Measurements from ENCODE around the gene DEAF1. TPM values are rescaled to one million over a fixed set of nuclear protein-coding genes. Genes with fewer than 3 reads are reported as not detected.

The DEAF1 gene, protein sequence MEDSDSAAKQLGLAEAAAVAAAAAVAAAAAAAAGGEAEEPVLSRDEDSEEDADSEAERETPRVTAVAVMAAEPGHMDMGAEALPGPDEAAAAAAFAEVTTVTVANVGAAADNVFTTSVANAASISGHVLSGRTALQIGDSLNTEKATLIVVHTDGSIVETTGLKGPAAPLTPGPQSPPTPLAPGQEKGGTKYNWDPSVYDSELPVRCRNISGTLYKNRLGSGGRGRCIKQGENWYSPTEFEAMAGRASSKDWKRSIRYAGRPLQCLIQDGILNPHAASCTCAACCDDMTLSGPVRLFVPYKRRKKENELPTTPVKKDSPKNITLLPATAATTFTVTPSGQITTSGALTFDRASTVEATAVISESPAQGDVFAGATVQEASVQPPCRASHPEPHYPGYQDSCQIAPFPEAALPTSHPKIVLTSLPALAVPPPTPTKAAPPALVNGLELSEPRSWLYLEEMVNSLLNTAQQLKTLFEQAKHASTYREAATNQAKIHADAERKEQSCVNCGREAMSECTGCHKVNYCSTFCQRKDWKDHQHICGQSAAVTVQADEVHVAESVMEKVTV
- 10.8 and 19.0 TPM in 2 replicates for polyA plus RNA-seq

DNA sequence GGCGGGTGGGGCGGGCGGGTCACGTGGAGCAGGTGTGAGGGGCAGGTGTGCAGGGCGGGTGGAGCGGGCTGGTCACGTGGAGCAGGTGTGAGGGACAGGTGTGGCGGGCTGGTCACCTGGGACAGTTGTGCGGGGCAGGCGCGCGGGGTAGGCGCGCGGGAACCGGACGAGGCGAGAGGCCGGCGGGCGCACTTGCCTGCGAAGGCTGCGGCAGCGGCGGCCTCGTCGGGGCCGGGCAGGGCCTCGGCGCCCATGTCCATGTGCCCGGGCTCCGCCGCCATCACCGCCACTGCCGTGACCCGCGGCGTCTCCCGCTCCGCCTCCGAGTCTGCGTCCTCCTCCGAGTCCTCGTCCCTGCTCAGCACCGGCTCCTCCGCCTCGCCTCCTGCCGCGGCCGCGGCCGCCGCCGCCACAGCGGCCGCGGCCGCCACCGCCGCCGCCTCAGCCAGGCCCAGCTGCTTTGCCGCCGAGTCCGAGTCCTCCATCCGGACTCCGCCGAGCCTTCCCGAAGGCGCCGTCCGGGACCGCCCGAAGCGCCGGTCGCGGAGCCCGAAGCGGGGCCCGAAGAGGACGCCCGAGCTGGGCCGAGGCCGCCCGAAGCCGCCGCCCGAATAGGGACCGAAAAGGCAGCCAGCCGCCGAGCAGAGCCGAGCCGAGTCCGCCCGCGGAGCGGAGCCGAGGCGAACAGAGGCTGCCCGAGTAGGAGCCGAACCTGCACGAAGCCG is at the start of gene DEAF1:
Gene DEAF1, minus strand, starts transcription at position 660 of the 725 bp plus-strand sequence. Its CDS starts 175 bp downstream, at position 485.

DNA sequence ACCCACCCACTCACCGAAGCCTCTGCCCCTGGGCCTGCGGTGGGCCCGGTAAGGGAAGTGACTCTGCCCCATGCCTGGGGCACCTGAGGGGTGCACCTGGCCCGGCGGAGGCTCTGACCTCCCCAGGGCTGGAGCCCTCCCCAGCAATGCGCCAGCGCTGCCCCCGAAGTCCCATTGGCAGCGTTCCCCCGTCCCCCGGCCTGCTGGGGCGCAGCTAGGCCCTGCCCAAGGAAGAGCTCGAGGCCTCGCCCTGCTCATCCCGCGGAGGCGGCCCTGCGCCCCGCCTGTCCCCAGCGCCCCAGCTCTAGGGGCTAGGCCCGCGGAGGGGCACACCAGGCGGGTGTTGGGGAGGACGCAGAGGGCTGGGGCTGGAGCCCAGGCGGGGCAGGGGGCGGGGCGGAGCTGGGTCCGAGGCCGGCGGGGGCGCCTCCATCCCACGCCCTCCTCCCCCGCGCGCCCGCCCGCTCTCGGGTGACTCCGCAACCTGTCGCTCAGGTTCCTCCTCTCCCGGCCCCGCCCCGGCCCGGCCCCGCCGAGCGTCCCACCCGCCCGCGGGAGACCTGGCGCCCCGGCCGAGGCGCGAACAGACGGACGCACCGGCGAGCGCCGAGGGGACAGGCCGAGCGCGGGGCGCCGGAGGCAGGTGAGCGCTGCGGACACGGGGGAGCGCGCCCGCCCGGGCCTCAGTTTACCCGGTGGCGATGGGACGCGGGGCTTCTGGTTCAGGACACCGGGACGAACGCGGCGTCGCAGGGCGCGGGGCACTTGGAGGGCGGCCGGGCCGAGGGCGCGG is 10.8 kb upstream of the DEAF1 start, which contains the start of gene EPS8L2:
Gene EPS8L2, plus strand, starts transcription at position 586 of the 793 bp plus-strand sequence. CDS start 3,177 bp downstream, outside the sequence.

DNA sequence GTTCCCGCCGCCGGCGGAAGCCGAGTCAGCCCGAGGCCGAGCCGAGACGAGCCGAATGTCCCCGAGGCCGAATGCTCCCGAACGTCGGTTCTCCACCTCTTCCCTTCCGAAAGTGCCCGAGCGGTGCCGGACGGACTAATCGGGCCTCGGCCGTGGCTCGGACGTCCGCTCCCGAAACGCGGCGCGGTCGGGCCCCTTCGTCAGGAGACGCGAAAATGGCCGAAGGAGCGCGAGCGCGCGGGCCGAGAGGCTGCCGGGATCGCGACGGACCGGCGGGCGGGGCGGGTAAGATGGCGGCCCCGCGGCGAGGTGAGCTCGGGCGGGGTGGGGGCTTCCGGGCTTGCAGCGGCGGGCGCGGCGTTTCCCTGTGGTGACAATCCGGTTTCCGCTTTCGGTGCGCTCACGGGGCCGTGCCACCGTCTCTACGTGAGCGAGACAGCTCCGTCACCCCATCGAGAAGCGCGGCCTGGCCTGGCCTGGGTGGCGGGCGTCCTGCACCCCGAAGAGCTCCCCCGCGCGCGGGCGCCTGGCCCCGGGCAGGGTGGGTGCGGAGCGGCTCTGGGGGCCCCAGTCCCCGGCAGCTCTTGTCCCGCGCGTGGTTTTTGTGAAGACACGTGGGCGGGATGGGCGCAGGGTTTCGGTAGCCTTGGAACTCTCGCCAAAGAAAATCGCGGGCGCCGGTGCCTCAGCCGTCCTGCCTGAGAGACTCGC is 671 bp upstream of the DEAF1 start, which contains the start of gene TMEM80:
Gene TMEM80, plus strand, starts transcription at position 279 of the 711 bp plus-strand sequence. Its CDS starts 12 bp downstream, at position 291.

DNA sequence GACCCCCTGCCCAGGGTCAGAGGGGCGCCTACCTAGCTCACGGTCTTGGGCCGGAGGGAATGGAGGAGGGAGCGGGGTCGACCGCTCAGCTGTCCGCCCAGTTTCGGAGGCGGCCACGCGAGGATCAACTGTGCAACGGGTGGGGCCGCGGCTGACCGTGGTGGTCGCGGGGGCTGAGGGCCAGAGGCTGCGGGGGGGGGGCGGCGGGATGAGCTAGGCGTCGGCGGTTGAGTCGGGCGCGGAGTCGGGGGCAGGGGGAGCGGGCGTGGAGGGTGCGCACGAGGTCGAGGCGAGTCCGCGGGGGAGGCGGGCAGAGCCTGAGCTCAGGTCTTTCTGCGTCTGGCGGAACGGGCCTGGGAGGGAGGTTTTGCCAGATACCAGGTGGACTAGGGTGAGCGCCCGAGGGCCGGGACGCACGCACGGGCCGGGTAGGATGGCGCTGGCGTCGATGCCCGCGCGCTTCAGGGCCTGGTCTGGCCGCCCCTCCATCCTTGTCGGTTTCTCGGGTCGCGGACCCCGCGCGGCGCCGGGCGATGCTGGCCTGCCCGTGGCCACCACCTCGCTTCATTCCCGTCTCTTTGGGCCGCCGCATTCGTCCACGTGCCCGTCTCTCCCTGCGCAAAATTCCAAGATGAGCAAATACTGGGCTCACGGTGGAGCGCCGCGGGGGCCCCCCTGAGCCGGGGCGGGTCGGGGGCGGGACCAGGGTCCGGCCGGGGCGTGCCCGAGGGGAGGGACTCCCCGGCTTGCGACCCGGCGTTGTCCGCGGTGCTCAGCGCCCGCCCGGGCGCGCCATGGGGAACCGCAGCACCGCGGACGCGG is 58.3 kb downstream of the DEAF1 start, which contains the start of gene DRD4:
Gene DRD4, plus strand, starts transcription at position 759 of the 822 bp plus-strand sequence. Its CDS starts 36 bp downstream, at position 795.

DNA sequence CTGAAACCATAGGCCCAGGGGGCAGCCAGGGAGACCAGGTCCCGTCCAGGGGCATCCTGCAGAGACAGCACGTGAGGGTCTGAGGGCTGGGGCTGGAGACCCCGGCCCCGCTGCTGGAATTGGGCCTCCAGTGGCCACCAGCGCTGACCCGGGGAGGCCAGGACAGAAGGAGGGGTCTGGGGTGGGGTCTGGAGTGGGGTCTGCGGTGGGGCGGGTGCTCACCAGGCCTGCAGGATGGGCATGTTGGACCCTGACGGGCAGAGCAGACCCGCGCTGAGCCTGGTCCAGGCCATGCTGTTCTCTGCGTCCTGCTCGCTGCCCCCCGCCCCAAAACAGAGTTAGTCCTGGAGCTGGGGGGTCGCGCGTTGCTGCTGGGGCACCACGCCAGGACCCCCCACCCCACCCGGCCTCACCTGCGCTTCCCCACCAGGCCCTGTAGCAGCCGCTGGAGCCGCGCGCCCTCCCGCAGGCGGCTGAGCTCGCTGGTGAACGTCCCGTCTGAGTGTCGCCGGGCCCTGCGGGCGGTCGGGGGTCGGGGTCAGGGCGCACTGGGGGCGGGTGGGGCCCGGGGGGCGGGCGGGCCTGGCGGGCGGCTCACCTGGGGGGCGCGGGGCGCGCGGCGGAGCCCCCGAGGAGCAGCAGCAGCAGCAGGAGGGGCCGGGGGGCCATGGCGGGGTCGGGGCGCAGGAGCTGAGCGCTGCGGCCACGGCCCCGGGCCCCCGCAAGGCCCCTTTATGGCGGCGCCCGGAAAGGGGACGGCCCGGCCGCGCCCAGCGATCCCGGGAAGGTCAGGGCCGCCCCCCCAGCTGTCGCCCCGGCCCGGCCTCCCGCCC is 68.3 kb downstream of the DEAF1 start, which contains the start of gene SCT:
Gene SCT, minus strand, starts transcription at position 707 of the 833 bp plus-strand sequence. Its CDS starts 38 bp downstream, at position 669.

DNA sequence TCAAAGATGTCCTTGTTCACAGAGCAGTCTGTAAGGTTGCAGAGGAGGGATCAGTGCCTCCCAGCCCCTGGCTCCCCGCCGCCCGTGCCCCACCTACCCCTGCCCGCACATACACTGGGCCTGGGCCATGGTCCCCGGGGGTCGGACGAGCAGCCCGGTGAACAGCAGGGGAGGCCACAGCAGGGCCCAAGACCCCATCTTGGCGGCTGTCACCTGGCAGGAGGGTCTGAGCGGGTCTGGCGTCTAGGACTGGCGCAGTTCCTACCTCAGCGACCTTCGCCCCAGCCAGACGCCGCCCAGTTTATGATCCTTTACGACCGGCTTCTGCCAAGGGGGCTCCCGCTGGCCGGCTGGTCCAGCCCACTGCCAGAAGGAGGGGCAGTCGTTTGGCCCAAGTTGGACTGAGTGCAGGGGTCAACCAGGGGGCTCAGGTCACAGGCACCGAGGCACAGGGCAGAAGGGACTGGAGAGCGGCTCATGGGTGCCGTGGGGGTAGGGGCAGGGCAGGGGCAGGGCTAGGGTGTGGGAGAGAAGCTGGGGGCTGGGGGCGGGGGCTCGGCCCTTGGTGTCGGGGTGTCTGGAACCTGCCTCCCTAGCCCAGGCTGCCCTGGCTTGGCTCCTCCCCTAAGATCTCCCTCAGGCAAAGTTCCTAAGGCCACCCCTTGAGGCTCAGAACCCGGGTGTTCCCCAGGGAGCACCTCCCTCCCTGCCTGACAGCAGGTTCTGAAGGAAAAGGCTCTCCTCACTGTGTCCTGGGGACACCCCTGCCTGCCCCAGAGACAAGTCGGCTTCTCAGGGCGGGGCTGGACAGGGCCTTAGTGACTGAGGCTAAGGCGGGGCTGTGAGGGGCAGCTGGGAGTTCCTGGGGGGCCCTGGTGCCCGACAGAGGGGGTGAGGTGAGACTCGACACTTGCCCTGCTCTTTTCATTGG is 70.1 kb downstream of the DEAF1 start, which contains the start of gene CDHR5:
Gene CDHR5, minus strand, starts transcription at position 251 of the 931 bp plus-strand sequence. Its CDS starts 53 bp downstream, at position 198.

DNA sequence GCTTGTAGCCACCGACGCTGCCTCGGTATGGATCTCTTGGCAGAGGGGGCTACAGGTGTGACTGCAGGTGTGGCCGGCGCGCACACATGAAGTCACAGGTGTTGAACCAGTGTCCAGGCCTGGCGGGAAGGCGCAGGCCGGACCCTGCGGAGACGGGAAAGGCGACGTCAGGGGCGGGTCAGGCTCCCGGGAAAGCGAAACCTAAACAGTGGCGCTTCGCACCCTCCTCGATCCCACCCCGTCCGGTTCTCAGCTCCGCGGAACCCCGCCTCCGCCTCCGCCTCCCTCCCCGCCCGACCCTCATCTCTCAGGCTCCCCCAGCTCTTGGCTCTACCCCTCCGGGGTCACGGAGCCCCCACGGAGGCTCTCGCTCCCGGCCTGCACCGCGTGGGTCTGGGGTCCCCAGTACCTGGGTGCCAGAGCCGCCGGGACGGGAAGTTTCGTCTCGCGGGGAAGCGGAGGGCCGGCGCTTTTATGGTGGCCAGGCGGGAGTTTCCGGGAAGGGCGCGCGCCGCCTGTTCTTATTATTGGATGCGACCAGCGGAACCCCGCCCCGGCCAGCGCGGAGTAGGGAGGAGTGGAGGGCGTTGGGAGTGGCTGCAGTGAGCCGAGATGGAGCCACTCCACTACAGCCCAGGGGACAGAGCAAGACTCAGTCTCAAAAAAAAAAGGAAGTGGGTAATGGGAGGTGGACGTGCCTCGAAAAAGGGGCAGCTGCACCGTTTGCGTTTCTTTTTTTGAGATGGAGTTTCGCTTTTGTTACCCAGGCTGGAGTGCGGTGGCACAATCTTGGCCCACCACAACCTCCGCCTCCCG is 79.3 kb downstream of the DEAF1 start, which contains the start of gene IRF7:
Gene IRF7, minus strand, starts transcription at position 447 of the 816 bp plus-strand sequence. CDS start 586 bp downstream, outside the sequence.

Other genes starting within 250 kb of the DEAF1 start
- gene PTDSS2, start 244.9 kb downstream of the DEAF1 start, polyA plus RNA-seq, result 2.3 and 3.5 TPM in 2 replicates
- 12.8 and 13.2 TPM in 2 replicates for gene RNH1, start 188.0 kb downstream of the DEAF1 start, polyA plus RNA-seq
- gene HRAS, start 159.6 kb downstream of the DEAF1 start, polyA plus RNA-seq, result 19.5 and 37.7 TPM in 2 replicates
- gene LRRC56, start 157.7 kb downstream of the DEAF1 start, polyA plus RNA-seq, result 0.13 TPM in 1 of 2 replicates, not detected in the other
- not detected in 2 replicates for gene LMNTD2, start 134.5 kb downstream of the DEAF1 start, polyA plus RNA-seq
- 1.6 and 3.9 TPM in 2 replicates for gene RASSF7, start 134.3 kb downstream of the DEAF1 start, polyA plus RNA-seq
- gene PHRF1, start 118.8 kb downstream of the DEAF1 start, polyA plus RNA-seq, result 0.19 and 0.35 TPM in 2 replicates
- not detected in 2 replicates for gene IRF7, start 79.3 kb downstream of the DEAF1 start, polyA plus RNA-seq
- gene CDHR5, start 70.3 kb downstream of the DEAF1 start, polyA plus RNA-seq, result not detected in 2 replicates
- not detected in 2 replicates for gene SCT, start 68.0 kb downstream of the DEAF1 start, polyA plus RNA-seq
- not detected in 2 replicates for gene DRD4, start 58.0 kb downstream of the DEAF1 start, polyA plus RNA-seq
- 31.2 and 39.5 TPM in 2 replicates for gene TMEM80, start 594 bp upstream of the DEAF1 start, polyA plus RNA-seq
- 73.8 and 170 TPM in 2 replicates for gene EPS8L2, start 11.0 kb upstream of the DEAF1 start, polyA plus RNA-seq
- gene TALDO1, start 52.2 kb upstream of the DEAF1 start, polyA plus RNA-seq, result 40.4 and 72.7 TPM in 2 replicates
- 1.9 and 5.7 TPM in 2 replicates for gene GATD1, start 82.3 kb upstream of the DEAF1 start, polyA plus RNA-seq
- gene CEND1, start 94.9 kb upstream of the DEAF1 start, polyA plus RNA-seq, result 14.7 and 20.2 TPM in 2 replicates
- gene SLC25A22, start 103.1 kb upstream of the DEAF1 start, polyA plus RNA-seq, result 4.6 and 6.6 TPM in 2 replicates
- gene PIDD1, start 110.0 kb upstream of the DEAF1 start, polyA plus RNA-seq, result 0.95 and 0.99 TPM in 2 replicates
- gene RPLP2, start 114.7 kb upstream of the DEAF1 start, polyA plus RNA-seq, result 295 and 369 TPM in 2 replicates
- 0.77 and 3.1 TPM in 2 replicates for gene PNPLA2, start 123.7 kb upstream of the DEAF1 start, polyA plus RNA-seq
- gene CRACR2B, start 132.7 kb upstream of the DEAF1 start, polyA plus RNA-seq, result not detected in 2 replicates
- gene CD151, start 137.7 kb upstream of the DEAF1 start, polyA plus RNA-seq, result 6.6 and 8.6 TPM in 2 replicates
- gene POLR2L, start 147.3 kb upstream of the DEAF1 start, polyA plus RNA-seq, result 181 and 206 TPM in 2 replicates
- gene TSPAN4, start 147.6 kb upstream of the DEAF1 start, polyA plus RNA-seq, result not detected in 2 replicates
- 25.8 and 47.8 TPM in 2 replicates for gene CHID1, start 215.6 kb upstream of the DEAF1 start, polyA plus RNA-seq
- 32.3 and 35.2 TPM in 2 replicates for gene AP2A2, start 230.6 kb upstream of the DEAF1 start, polyA plus RNA-seq